Measurements from ENCODE around the gene UPF1. TPM values are rescaled to one million over a fixed set of nuclear protein-coding genes. Genes with fewer than 3 reads are reported as not detected.

The UPF1 gene
- total RNA-seq, 1 donor from 2014 or later = 57.8 TPM

GRCh38 chr19:18855647-18856384 is 24.1 kb downstream of the UPF1 start:
- Histone ChIP-seq H3K9ac (ENCODE audit: low read length) (no peak overlapping the region), H3K27me3 (ENCODE audit: insufficient read depth, low read length) (no peaks in the 10 kb centered on the region), H3K79me2 (ENCODE audit: insufficient read depth, low read length) (peaks cover 23% of the 10 kb centered on the region), H4K20me1 (ENCODE audit: insufficient read depth, low read length) (peaks cover 91% of the 10 kb centered on the region), H3K4me3 (ENCODE audit: insufficient read depth, low read depth, low read length) (no peak overlapping the region), H3K4me1 (ENCODE audit: insufficient read depth, low read length) (no peaks in the 10 kb centered on the region), H3K36me3 (ENCODE audit: insufficient read depth, low read length) (peaks cover 40% of the 10 kb centered on the region), H2AFZ (ENCODE audit: low read depth, low read length) (no peak overlapping the region), H3K9me3 (ENCODE audit: insufficient read depth, low read depth, low read length) (no peaks in the 10 kb centered on the region), H3K4me2 (ENCODE audit: low read length) (no peak overlapping the region), H3K27ac (ENCODE audit: low read depth, low read length) (no peak overlapping the region)
- H3K36me3 Mint-ChIP-seq (ENCODE audit: low read depth, unreplicated experiment) = peaks cover 21% of the 10 kb centered on the region
- H3K27me3 Mint-ChIP-seq (ENCODE audit: low read depth, unreplicated experiment) = no peaks in the 10 kb centered on the region
- no peak for DNase-seq (ENCODE audit: low read depth)
- TF ChIP-seq EZH2 (IDR thresholded peaks at IDR 0.05; ENCODE audit: insufficient read depth, low read length) = no peak
- TF ChIP-seq, protein P1, sequence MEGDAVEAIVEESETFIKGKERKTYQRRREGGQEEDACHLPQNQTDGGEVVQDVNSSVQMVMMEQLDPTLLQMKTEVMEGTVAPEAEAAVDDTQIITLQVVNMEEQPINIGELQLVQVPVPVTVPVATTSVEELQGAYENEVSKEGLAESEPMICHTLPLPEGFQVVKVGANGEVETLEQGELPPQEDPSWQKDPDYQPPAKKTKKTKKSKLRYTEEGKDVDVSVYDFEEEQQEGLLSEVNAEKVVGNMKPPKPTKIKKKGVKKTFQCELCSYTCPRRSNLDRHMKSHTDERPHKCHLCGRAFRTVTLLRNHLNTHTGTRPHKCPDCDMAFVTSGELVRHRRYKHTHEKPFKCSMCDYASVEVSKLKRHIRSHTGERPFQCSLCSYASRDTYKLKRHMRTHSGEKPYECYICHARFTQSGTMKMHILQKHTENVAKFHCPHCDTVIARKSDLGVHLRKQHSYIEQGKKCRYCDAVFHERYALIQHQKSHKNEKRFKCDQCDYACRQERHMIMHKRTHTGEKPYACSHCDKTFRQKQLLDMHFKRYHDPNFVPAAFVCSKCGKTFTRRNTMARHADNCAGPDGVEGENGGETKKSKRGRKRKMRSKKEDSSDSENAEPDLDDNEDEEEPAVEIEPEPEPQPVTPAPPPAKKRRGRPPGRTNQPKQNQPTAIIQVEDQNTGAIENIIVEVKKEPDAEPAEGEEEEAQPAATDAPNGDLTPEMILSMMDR (IDR thresholded peaks at IDR 0.05; ENCODE audit: insufficient read depth, low read depth, low read length) = no peak
- H3K4me3 Mint-ChIP-seq (ENCODE audit: unreplicated experiment) = no peak overlapping the region
- no peaks in the 10 kb centered on the region for H3K4me1 Mint-ChIP-seq (ENCODE audit: low read depth, unreplicated experiment)
- H3K9me3 Mint-ChIP-seq (ENCODE audit: unreplicated experiment) = no peaks in the 10 kb centered on the region
- no peak for FAIRE-seq
- peak overlapping the region; percentile 58 for H3K27ac Mint-ChIP-seq (ENCODE audit: unreplicated experiment)

DNA sequence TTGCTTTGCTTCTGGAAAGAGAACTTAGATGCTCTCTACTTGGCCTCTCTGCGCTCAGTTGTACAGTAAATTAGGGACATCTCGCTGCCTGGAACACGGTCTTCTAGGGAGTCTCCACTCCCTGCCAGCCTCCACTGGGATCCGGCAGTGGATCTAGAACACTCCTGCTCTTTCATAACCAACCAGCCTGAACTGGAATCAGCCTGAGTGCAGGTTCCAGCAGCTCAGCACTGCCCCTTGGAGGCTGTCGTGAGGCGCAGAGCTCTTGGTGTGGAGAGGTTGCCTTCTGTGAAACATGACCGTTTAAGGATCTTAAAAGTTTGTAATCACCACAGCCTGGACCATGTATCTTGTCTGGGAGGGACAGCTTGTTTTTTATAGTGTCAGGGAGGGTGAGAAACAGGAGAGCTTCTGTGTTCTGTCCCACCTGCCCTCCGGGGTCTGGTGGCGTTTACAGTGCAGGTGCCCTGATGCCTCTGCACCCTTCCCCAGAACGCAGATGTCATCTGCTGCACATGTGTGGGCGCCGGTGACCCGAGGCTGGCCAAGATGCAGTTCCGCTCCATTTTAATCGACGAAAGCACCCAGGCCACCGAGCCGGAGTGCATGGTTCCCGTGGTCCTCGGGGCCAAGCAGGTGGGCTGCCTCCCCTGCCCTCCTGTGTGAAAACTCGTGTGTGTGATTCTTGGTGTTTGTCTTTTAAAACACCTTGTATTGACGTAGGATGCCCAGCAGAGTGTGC is 24.8 kb downstream of the UPF1 start:
- peaks cover 18% of the 10 kb centered on the region for H3K79me2 ChIP-seq (ENCODE audit: insufficient read depth, low read length)
- peak overlapping the region; percentile 53 for H3K27ac Mint-ChIP-seq (ENCODE audit: unreplicated experiment)

More for the DNA sequence above, 24.8 kb downstream of the UPF1 start:
- no peak overlapping the region for H2AFZ ChIP-seq (ENCODE audit: low read depth, low read length)
- Mint-ChIP-seq H3K36me3 (ENCODE audit: low read depth, unreplicated experiment) (peaks cover 24% of the 10 kb centered on the region), H3K9me3 (ENCODE audit: unreplicated experiment) (no peaks in the 10 kb centered on the region), H3K4me3 (ENCODE audit: unreplicated experiment) (no peak overlapping the region), H3K4me1 (ENCODE audit: low read depth, unreplicated experiment) (no peaks in the 10 kb centered on the region), H3K27me3 (ENCODE audit: low read depth, unreplicated experiment) (no peaks in the 10 kb centered on the region)
- TF ChIP-seq EZH2 (IDR thresholded peaks at IDR 0.05; ENCODE audit: insufficient read depth, low read length) = no peak
- TF ChIP-seq, protein P1 (IDR thresholded peaks at IDR 0.05; ENCODE audit: insufficient read depth, low read depth, low read length) = peak; percentile 26
- H3K4me3 ChIP-seq (ENCODE audit: insufficient read depth, low read depth, low read length) = no peak overlapping the region
- DNase-seq (ENCODE audit: low read depth) = no peak
- peaks cover 91% of the 10 kb centered on the region for H4K20me1 ChIP-seq (ENCODE audit: insufficient read depth, low read length)
- H3K27ac ChIP-seq (ENCODE audit: low read depth, low read length) = no peak overlapping the region
- H3K9ac ChIP-seq (ENCODE audit: low read length) = no peak overlapping the region
- no peak for FAIRE-seq
- H3K9me3 ChIP-seq (ENCODE audit: insufficient read depth, low read depth, low read length) = no peaks in the 10 kb centered on the region
- H3K36me3 ChIP-seq (ENCODE audit: insufficient read depth, low read length) = peaks cover 39% of the 10 kb centered on the region
- H3K4me1 ChIP-seq (ENCODE audit: insufficient read depth, low read length) = no peaks in the 10 kb centered on the region
- no peaks in the 10 kb centered on the region for H3K27me3 ChIP-seq (ENCODE audit: insufficient read depth, low read length)
- no peak overlapping the region for H3K4me2 ChIP-seq (ENCODE audit: low read length)

Measured in astrocyte (in vitro differentiated cells and primary cell).